Inflammatory macrophage treated with lipopolysaccharide for 4 hours (primary cell): ENCODE measurements around the gene KRT5.
A peak's percentile ranks its signal among the peaks of the same experiment; 100 is the strongest.

ENCODE experiments used
- DNase-seq: peaks from one replicate; pipeline ENCODE4 v3.0.0-alpha.2; 2020

KRT5 gene

DNA sequence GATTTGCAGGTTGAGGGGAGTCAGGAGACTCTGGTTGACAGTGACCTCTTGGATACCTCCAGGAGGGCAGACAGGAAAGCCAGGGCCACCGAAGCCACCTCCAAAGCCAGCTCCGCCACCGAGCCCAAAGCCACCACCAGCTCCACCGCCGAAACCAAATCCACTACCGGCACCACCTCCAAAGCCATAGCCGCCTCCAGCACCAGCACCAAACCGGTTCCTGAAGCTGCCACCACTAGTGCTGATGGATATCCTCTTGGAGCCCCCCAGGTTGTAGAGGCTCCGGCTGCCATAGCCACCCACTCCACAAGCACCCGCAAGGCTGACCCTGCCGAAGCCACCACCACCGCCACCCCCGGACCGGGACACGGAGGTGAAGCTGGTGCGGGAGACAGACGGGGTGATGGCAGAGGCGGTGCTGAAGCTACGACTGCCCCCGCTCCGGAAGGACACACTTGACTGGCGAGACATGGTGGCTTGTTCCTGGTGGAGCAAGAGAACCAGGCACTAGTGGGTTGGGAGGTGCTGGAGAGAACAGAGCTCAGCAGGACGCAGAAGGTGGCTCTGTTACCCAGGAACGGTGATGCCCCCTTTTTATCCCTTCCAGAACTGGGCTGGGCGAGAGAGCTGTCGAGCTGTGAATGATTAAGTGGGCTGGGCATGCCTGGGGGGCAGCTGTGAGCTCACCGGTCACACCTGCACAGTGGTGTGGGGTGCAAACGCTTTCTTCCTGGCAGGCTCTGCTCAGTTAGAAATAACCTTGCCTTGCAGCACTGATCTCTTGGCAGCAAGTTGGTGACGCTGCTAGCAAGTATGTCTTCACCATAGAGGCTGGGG lies at the start of gene KRT5:
Gene KRT5 (minus strand): TSS at position 569 of the 837 bp plus-strand sequence. CDS start 98 bp downstream, at position 471.
- no peak for DNase-seq

DNA sequence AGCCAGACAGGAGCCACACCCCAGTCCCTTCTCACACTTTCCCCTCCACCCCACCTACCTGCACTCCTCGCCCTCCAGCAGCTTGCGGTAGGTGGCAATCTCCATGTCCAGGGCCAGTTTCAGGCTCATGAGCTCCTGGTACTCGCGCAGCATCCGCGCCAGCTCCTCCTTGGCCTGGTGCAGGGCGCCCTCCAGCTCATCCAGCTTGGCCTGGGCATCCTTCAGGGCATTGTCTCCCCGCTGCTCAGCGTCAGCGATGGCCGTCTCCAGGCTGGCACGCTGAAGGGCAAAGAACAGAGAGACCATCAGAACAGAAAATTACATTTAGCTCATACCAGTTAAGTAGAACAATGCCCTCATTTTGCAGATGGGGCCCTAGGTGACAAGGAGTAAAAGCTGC lies 47.9 kb upstream of the KRT5 start:
- no peak for DNase-seq

DNA sequence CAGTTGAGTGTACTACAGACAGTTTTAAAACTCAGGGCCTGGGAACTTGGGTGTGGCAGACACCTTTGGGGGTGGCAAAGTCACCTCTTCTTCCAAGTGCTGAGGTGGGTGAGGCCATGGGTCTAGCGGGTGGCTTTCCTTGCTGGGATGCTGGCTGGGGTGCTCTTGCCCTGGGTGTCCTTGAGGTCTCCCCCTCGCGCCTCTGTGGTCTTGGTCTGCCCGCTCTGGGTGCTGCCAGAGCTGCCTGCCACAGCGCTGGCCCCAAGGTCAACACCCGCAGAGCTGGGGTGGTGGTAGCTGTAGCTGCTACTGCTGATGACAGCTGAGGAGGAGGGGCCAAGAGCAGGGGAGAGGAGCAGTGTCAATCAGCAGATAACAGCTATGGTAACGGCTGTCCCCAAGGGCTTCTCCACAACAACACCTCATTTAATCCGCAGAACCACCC lies 46.7 kb upstream of the KRT5 start:
- DNase-seq, result no peak

DNA sequence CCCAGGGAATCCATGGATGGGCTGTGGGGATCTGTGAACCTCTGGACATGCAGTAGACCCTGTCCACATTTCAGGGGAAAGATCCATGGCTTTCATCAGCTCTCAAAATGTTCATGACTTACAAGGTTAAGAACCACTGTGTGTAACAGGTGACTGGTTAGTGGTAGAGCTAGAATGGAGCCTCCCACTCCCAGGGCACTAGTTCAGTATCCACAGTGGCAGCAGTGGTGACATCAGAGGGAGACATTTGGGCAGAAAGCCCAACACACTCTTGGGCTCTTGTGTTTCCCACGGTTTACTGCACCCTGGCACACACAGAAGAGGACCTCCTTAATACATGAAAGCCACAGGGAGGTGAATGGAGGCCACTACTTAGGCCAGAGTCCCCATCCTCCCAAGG lies 44.4 kb upstream of the KRT5 start:
- no peak for DNase-seq

DNA sequence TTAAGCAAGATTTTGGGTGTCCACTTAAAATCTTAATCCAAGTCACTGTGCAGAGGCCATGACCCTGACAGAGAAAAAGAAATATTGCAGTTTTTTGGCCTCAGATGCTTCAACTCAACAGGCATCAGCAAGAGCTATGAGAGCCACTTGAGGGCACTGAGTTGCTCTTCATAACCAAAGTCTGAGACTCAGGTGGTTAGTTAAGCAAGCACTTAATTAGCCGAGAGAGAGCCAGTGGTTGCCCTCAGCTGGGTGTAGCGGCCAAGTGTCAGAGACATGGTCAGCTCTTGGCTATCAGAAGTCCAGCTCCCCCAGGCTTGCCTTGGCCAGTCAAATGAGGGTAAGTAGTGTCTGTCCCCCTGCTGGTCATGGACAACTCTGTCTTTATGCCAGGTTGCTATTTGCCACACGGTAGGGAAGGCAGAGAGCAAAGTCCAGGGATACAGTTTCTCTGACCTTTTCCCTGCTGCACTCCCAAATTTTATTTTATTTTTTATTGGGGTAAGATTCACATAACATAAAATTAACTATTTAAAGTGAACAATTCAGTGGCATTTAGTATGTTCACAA lies 41.8 kb upstream of the KRT5 start:
- peak; percentile 7 for DNase-seq

DNA sequence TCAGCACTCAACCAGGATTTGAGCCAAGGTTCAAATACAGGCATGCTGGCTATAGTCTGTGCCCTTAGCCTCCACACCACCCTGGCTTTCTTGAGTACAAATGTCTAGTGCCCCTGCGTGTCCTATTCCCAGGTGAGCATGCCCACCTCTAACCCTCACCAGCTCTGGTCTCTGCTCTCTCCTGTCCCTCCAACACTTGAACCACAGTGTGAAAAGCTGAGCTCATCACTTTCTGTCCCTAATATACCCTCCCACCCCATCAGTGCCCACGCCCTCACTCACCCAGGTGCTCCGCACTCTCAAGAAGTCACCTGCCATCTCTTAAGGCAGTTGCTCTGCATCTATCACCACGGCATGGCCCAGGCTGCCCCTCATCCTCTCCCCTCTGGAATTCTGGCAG lies 39.8 kb upstream of the KRT5 start:
- no peak for DNase-seq

DNA sequence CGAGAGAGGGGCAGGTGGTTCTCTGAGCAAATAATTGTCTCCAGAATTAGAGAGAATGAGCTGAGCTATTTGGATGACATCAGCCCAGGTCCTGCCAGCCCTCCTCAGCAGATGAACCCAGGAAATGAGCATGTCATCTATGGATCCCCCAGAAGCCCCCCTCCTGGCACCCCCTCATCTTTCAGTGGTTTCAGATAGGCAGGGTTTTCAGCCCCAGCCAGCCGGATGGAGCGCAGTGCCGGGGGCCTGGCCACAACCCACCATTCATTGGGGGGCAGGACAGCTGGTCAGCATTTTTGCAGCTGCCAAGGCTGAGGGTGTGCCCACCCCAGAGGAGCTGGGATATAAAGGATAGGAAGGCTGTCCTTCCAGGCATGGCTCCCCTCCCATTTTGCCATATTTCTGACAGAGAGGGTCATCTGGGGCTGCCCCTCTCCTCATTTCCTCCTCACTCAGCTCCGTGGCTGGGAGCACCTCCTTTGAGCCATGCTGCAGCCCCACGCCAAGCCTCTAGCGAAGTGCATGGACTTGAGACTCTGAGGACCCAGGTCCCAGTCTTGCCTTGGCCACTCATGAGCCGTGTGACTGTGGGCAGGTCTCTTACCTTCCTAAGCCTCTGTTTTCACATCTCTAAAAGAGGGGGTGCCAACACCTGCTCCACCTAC lies 38.7 kb upstream of the KRT5 start:
- no peak for DNase-seq

DNA sequence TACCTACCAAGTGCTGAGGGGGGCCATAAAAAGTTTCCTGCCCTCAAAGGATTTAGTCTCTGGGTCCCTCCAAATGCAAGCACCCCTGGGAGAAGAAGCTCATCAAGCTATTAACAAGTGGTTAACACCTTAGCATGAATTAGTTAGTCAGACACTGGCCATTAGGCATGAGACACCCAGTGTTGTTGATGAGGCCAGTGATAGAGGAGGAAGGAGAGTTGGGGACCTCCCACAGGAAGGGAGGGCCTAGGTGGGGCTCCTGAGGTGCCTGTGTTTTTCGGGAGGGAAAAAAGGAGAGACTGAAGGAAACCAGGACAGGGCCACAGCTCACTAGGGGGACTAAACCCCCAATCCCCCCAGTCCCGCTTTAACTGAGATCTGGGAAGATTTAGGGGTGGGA lies 37.3 kb upstream of the KRT5 start:
- DNase-seq, result no peak

DNA sequence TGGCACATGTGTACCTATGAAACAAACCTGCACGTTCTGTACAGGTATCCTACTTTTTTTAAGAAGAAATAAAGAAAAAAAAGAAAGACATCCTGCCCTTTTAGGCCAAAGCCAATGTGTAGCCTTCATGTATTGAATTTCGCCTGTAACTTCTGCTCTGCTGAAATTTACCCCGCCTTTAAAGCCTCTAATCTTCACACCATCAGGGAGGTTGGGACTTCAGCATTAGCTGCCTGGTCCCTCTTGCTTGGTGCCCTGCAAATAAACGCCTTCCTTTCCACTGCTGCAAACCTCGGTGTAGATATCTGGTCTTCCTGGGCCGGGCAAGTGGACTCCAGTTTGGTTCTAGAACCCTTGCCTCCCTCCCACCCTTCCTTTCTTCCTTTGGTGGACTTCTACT lies 35.4 kb upstream of the KRT5 start:
- DNase-seq, result no peak

DNA sequence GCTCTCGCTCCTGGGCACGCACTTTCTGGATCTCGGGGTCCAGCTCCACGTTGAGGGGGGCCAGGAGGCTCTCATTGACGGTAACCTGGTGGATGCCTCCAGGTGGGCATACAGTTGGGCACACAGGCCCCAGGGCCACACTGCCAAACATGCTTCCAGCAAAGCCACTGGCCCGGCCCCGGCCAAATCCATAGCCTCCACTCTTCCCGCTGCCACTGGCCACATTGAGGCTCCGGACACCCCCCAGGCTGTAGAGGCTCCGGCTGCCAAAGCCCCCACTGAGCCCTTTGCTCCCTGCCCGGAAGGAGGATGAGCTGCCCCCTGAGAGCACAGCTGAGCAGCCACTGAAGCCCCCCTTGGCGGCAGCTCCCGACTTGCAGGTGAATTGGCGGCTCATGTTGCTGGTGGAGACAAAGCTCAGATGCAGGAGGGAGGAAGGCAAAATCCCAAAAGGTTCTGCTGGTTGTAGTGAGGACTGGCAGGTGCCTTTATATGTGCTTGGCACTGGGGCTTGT lies 32.5 kb upstream of the KRT5 start, which contains the start of gene KRT71:
Gene KRT71 (minus strand): TSS at position 465 of the 515 bp plus-strand sequence. CDS start 68 bp downstream, at position 397.
- no peak for DNase-seq

DNA sequence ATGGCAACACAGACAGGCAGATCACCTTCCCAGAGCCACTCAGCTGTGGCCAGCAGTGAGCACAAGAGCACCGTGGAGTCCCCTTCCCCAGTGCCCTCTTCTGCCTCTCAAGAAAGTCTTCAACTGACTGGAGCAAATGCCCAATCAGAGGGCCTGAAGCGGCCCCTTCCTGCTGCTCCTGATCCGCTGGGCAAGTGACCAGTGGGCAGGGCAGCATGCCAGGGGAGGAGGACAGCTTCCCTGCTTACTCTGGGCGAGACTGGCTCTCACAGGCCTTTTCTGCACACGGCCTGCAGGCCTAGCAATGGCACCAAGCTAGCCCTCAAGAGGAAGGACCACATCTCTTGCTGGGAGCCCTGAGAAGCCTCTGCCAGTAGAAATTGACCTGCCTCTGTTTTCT lies 31.9 kb upstream of the KRT5 start:
- DNase-seq, result no peak

DNA sequence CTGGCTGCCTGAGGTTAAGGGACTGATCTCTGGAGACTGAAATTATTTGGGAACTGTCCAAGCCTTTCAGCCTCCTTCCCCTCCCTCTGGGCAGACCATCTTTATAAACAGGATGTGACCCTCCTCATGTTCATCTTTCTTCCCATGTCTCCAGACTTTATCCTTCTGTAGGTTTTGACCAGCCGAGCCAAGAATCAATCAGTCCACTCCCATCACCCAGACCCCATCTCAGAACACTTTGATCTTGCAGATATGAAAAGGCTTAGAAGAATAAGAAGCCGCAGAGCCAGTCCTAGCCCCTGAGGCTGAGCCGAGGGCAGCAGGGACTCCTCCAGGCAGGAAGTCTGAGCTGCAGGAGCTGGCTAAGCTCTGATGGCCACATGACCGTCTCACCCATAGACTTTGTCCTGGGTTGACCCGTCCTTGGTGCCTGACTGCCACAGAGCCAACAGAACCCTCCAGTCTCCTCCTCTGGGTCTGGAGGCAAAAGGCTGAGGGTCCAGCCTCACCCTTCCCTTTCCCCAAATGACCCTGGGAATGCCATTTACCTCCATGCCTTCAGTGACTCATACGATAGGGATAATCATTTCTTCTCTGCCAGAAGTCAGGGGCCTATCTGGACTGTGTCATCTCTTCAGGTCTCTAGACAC lies 31.1 kb upstream of the KRT5 start:
- DNase-seq, result no peak

DNA sequence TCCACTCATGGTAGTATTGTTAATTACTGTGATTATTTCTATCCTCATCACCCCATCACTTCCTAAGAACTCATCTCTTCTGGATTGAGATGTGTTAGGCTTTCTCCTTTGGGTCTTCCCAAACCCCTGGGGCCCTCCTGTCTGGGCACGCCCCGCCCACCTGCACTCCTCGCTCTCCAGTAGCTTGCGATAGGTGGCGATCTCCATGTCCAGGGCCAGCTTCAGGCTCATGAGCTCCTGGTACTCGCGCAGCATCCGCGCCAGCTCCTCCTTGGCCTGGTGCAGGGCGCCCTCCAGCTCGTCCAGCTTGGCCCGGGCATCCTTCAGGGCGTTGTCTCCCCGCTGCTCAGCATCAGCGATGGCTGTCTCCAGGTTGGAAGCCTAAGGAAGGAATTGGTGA lies 25.9 kb upstream of the KRT5 start:
- DNase-seq, result no peak

DNA sequence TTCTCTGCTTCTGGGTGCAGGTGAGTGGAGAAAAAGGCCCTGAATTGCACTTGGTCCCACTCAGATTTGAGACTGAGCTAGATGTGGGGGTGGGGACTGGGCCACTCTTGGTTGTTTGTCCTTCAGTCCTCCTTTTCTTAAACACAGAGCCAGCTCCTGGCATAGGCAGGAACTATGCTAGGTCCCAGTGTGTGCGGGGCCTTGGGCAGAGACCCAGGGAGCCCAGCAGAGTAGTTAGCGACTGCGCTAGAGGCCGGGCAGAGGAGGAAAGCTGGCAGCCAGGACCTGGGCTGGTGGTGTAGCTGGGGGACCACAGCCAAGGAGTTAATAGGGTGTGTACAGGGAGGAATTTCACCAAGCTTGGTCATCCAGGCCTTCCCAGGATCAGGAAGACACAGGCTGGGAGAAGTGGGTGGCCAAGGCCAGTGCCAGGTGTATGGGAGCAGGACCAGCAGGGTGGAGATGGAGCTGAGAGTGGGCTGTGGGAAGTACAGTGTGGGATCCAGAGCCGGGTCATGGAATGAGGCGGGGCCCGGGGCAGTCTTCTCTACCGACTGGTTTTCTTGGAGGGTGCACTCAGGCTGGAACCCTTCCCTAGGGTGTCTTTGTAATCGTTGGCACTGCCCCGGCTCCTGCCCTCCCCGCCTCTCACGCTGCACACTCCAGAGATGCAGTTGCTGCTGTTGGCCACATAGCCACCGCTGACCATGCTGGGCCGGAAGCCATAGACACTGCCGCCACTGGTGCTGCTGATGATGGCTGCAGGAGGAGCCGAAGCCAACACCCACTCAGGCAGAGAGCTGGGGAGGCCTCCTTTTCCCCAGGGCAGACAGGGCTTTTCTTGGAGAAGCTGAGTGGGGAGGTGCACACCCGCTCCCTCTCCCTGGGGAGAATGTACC lies 24.0 kb upstream of the KRT5 start:
- no peak for DNase-seq

DNA sequence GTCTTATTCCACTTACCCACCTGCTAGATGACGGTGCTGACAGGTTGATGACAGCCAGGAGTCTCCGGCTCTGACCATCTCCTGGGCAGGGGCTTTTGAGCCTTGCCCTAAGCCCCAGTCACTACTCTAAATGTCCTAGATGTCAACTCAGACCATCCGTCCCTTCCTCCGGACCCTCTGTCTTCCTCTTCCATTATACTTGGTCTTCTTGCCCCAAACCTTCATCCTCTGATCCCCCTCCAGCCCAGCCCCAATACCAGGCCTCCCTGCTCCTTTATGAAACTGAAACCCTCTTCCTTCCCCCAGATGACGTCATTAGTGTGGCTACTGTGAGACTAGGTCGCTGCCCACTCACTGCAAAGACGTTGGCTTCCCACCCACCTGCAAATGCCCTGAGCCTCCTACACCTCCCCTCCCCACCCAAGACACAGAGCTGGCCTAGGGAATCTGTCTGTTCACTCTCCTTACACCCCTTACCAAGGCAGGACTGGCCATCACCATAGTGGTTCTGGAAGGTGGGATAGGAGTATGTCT lies 22.7 kb upstream of the KRT5 start:
- peak; percentile 35 for DNase-seq

DNA sequence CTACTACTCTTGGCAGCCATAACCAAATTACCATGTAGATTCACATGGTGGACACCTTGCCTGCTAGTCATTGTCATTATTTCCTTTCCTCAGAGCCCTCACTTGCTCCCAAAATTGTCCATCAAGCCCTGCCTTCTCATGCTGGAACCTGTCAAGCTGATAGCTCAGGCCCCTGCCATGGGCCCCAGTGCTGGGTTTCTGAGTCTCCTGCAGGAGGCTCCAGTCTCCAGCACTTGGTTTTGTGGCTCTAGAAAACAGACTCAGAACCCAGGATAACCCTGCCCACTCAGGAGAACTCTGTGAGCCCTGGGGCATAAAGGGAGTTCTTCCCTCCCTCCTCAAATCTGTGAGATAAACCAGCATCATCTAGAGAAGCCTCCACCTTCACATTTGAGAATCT lies 22.0 kb upstream of the KRT5 start:
- DNase-seq, result no peak

DNA sequence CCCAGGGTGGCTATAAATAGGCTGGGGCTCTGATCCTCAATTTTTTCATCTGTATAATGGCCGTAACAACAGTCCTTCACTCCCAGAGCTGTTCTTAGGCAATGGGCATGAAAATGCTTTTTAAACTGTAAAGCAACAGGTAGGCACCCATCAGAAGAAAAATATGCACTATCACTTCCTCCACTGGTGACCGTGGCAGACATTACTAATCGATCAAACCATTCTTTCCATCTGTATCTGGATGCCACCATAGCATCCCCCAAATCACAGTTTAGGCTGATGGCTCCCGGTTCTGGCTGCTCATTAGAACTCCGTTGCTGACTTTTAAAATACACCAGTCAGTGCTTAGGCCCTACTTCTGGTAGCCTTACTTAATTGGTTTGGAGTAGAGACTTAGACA lies 21.5 kb upstream of the KRT5 start:
- DNase-seq, result no peak

DNA sequence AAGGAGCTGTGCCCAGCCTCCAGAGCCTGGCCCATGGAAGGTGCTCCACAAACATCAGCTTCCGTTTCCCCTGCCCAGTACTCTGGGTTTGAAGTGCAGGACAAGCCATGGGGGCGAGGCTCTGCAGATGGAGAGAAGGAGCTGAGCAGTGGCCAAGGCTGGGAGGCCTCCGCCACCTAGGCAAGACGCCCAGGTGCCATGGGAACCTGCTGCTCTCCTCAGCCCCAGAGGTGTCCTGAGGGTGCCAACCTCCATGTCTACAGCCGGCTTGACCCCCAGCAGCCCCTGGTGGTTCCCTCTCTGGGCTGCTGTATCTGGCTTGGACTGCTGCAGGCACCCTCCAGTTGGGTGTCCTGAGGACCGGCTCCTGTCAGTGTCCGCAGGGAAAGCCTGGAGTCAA lies 20.3 kb upstream of the KRT5 start:
- no peak for DNase-seq

DNA sequence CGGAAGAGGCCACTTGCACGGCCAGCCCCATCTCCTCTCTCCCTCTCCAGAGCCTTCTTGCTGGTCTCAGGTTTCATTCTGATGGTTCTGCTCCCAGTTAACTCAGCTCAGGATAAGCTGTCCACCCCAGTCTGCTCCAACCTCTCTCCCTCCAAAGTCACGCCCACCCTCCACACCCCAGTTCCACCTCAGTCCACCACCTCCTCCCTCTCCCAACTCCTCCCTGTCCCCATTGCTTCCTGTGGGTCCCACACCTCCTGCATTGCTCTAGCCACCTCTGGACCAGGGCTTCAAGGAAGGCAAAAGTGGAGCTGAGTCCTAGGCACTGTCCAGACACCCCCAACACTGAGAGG lies 19.6 kb upstream of the KRT5 start:
- no peak for DNase-seq

DNA sequence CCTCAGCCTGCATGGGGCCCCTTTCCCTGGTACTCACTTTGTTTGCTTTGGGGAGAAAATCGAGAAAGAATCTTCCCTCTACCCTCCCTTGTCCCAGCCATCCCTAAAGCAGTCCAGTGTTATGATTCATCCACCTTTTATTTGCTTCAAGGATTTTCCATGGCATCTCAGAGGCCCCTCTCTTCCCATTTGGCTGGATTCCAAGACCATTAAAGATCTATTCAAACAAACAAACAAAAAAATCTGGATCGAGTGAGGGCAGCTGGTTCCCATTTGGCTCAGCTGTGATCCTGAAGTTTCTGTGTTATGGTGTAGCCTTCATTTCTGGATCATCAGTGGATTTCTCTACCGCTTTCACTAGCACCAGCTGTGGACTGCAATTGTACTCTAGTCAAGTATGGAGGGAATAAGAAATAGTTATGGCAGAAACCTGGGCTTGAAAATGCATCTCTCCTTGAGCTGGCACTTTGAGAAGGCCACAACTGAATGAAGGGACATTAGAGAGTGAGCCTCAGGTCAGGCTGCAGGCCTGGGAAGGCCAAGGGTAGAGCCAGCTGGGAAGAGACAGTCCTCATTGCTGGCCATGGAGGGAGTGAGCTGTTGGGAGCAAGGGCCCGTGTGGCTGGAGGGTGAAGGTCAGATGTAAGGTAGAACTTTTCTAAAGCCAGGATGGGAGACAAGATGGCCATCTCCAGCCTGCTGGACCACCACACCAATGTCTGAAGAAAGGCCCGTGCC lies 19.1 kb upstream of the KRT5 start:
- no peak for DNase-seq

DNA sequence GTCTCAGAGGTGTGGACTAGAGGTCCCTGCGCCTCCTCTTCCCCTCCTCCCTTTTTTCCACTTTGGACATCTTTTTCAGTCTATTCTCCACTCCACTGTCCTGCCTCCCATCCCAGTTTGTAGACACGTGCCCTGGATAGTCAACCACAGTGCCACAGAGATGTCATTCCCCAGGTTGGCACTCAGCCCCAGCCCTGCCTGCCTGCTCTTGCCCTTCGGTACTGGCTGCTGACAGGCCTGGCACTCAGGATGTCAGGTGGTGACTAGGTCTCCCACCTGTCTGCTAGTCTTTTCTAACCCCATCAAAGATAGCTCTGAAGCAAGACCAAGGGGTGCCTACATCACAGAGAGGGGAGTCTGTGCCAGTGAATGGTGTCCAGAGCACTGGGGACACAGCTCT lies 16.9 kb upstream of the KRT5 start:
- DNase-seq, result no peak
